H54 (cell line): ENCODE data around the gene SLC9A4.

Experiments
- DNase-seq: peaks from one replicate; pipeline ENCODE4 v3.0.0; 2011; ENCODE audit warnings: low spot score, mixed read lengths; ENCODE audit not compliant: insufficient read length
- FAIRE-seq: peaks from 3 replicates; lab custom pipeline; 2011; peaks lifted over from hg19 to GRCh38; lab: Jason Lieb, UNC
- POLR2A ChIP-seq: IDR thresholded peaks from 2 replicates; pipeline ENCODE4 v1.6.1; 2011; ENCODE audit warnings: low read depth, mild to moderate bottlenecking, low read length

SLC9A4 gene

GRCh38 chr2:102575888-102576287 lies 102.9 kb downstream of the SLC9A4 start:
- no peak for TF ChIP-seq POLR2A
- no peak for DNase-seq
- FAIRE-seq, result no peak

DNA sequence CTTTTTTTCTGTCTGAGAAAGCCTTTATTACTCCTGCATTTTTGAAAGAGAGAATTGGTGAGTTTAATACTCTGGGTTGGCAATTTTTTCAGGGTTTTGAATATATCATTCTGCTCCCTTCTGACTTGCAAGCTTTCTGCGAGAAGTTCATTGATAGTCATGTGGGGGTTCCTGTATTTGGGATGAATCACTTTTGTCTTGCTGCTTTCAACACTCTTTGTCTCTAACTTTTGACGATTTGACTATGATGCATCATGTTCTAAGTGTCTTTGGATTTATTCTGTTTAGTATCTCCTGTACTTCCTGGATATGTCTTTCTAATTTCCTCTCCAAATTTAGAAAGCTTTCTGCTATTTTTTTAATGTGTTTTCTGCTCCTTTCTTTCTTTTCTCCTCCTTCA lies 105.3 kb downstream of the SLC9A4 start:
- DNase-seq (no peak), FAIRE-seq (no peak)
- TF ChIP-seq POLR2A, result no peak

DNA sequence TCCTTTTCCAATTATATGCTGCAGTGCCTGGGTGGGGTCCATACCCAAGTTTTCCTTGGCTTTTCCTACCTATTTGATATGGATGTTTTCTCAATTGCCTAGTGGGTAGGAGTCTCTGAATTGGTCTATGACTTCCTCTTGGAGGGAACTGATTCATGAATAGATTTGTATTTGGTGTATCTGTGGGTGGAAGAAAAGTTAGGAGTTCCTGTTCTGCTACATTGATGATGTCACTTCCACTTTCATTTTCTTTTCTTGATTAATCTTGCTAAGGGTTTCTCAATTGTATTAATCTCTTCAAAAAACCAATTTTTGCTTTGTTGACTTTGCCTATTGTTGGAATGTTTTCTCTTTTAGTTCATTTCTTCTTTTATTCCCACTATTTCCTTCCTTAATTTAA lies 108.9 kb downstream of the SLC9A4 start:
- TF ChIP-seq POLR2A, result no peak
- FAIRE-seq, result no peak
- DNase-seq, result no peak

DNA sequence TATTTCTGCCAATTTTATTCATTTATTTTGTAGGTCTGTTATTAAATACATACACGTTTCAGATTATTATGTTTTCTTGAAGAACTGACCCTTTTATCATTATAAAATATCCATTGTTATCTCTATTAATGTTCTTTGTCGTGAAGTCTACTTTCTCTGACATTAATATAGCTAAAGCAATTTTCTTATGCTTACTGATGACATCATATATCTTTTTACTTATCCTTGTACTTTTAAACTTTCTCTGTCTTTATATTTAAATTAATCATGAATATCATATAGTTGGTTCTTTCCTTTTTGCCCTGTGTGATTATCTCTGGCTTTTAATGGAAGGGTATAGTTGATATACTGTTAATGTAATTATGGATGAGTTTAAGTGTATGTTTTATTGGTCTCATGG lies 109.8 kb downstream of the SLC9A4 start:
- FAIRE-seq, result no peak
- no peak for TF ChIP-seq POLR2A
- no peak for DNase-seq
